Measurements from ENCODE around the gene NCBP2L. TPM values are rescaled to one million over a fixed set of nuclear protein-coding genes. Genes with fewer than 3 reads are reported as not detected.

Gene NCBP2L
- total RNA-seq, 2 experiments from 2014 or later, result not detected

DNA sequence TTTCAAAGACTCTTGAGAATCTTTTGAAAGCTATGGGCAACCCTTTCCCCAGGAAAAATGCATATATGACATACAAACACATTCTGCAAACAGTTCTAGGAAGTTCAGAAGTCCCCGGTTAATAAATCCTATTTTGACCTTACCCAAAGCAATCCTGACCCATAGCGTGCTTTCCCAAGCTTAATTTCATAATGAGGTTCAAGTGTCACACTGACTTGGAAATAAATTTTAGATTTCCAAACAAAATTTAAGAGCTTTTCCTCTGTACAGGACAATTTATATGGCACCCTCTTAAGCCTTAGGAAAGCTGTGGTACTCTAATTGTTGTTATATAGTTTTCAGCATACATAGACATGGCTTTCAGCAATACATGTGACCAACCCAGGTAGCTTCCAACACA, 59.4 kb downstream of the NCBP2L start:
- no peaks in the 10 kb centered on the region for H3K27me3 Mint-ChIP-seq

DNA sequence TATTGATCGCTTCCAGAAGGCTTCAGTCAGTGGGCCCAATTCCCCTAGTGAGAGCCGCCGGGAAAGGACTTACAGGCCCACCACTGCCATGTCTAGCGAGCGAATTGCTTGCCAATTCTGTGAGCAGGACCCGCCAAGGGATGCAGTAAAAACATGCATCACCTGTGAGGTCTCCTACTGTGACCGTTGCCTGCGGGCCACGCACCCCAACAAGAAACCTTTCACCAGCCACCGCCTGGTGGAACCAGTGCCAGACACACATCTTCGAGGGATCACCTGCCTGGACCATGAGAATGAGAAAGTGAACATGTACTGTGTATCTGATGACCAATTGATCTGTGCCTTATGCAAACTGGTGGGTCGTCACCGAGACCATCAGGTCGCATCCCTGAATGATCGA, 63.4 kb downstream of the NCBP2L start:
- Mint-ChIP-seq H3K4me3 (no peak overlapping the region), H3K4me1 (ENCODE audit: low read depth) (peaks cover 12% of the 10 kb centered on the region), H3K9me3 (no peaks in the 10 kb centered on the region), H3K27ac (no peak overlapping the region), H3K27me3 (no peaks in the 10 kb centered on the region), H3K36me3 (ENCODE audit: low read depth) (peaks cover 18% of the 10 kb centered on the region)
- ATAC-seq (ENCODE audit: poor library complexity) (no peak), DNase-seq (no peak)
- TF ChIP-seq, protein P1, sequence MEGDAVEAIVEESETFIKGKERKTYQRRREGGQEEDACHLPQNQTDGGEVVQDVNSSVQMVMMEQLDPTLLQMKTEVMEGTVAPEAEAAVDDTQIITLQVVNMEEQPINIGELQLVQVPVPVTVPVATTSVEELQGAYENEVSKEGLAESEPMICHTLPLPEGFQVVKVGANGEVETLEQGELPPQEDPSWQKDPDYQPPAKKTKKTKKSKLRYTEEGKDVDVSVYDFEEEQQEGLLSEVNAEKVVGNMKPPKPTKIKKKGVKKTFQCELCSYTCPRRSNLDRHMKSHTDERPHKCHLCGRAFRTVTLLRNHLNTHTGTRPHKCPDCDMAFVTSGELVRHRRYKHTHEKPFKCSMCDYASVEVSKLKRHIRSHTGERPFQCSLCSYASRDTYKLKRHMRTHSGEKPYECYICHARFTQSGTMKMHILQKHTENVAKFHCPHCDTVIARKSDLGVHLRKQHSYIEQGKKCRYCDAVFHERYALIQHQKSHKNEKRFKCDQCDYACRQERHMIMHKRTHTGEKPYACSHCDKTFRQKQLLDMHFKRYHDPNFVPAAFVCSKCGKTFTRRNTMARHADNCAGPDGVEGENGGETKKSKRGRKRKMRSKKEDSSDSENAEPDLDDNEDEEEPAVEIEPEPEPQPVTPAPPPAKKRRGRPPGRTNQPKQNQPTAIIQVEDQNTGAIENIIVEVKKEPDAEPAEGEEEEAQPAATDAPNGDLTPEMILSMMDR (IDR thresholded peaks at IDR 0.05), result no peak
- no peaks in the 10 kb centered on the region for H3K27me3 ChIP-seq (ENCODE audit: control insufficient read depth in 1 of 2, insufficient read depth in 2 of 2, low read length in 2 of 2)
- no peaks in the 10 kb centered on the region for H3K4me1 ChIP-seq (ENCODE audit: insufficient read depth, low read length)
- ChIA-PET POLR2A (no interaction called here), CTCF (no interaction called here)
- no peak overlapping the region for H3K27ac ChIP-seq (ENCODE audit: low read depth in 1 of 2, low read length in 2 of 2)
- intact Hi-C loops (cut with DNase I, micrococcal nuclease), result no loop called here
- H3K4me3 ChIP-seq (ENCODE audit: low read length), result no peak overlapping the region
- no peaks in the 10 kb centered on the region for H3K9me3 ChIP-seq (ENCODE audit: control insufficient read depth in 1 of 2, insufficient read depth in 1 of 2, low read length in 2 of 2)
- H3K36me3 ChIP-seq (ENCODE audit: insufficient read depth, low read length), result peaks cover 15% of the 10 kb centered on the region

More for the DNA sequence above, 59.4 kb downstream of the NCBP2L start:
- no peak overlapping the region for H3K27ac ChIP-seq (ENCODE audit: low read depth in 1 of 2, low read length in 2 of 2)
- peaks cover 9% of the 10 kb centered on the region for H3K36me3 ChIP-seq (ENCODE audit: insufficient read depth, low read length)
- no peak overlapping the region for H3K4me3 ChIP-seq (ENCODE audit: low read length)
- intact Hi-C loops (cut with DNase I, micrococcal nuclease), result no loop called here
- CTCF ChIA-PET, result no interaction called here
- Mint-ChIP-seq H3K9me3 (no peaks in the 10 kb centered on the region), H3K36me3 (ENCODE audit: low read depth) (peaks cover 13% of the 10 kb centered on the region), H3K27ac (no peak overlapping the region), H3K4me3 (no peak overlapping the region), H3K4me1 (ENCODE audit: low read depth) (peaks cover 15% of the 10 kb centered on the region)
- POLR2A ChIA-PET, result no interaction called here
- ATAC-seq (ENCODE audit: poor library complexity) (no peak), DNase-seq (no peak)
- no peaks in the 10 kb centered on the region for H3K4me1 ChIP-seq (ENCODE audit: insufficient read depth, low read length)
- H3K27me3 ChIP-seq (ENCODE audit: control insufficient read depth in 1 of 2, insufficient read depth in 2 of 2, low read length in 2 of 2), result no peaks in the 10 kb centered on the region
- TF ChIP-seq, protein P1 (IDR thresholded peaks at IDR 0.05), result no peak
- no peaks in the 10 kb centered on the region for H3K9me3 ChIP-seq (ENCODE audit: control insufficient read depth in 1 of 2, insufficient read depth in 1 of 2, low read length in 2 of 2)

DNA sequence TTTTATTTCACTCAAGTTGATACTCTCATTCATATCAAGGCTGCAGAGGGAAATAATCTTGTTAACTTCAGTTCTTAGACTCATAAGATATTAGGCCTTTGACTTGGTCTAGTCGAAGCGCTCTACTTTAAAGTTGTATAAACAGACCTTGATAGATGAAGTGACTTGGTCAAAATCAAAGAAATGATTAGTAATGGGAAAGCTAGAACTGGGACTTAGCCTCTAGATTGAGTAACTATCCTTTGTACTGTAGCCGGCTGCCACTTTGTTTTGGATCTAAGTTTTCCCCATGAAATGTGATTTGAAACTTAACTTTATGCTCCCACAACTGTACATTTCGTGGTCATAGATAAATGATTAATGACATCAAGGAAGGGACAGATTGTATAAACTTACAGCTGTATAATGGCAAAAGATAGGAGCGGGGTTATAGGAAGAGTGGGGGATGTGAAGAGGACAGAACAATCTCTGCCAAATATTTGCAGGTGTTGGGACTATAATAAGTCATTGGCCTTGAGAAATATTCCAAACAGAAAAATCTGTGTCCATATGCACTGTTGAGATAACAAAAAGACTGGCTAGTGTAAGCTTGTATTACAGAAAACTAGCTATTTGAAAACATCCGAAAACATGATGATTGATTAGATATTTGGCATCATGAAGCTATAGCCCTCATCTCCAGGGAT, 65.3 kb downstream of the NCBP2L start:
- peaks cover 15% of the 10 kb centered on the region for H3K36me3 ChIP-seq (ENCODE audit: insufficient read depth, low read length)
- Mint-ChIP-seq H3K4me1 (ENCODE audit: low read depth) (peaks cover 6% of the 10 kb centered on the region), H3K4me3 (no peak overlapping the region), H3K27me3 (no peaks in the 10 kb centered on the region), H3K27ac (no peak overlapping the region), H3K36me3 (ENCODE audit: low read depth) (peaks cover 18% of the 10 kb centered on the region), H3K9me3 (no peaks in the 10 kb centered on the region)
- H3K27me3 ChIP-seq (ENCODE audit: control insufficient read depth in 1 of 2, insufficient read depth in 2 of 2, low read length in 2 of 2), result no peaks in the 10 kb centered on the region
- intact Hi-C loops (cut with DNase I, micrococcal nuclease), result no loop called here
- no peaks in the 10 kb centered on the region for H3K4me1 ChIP-seq (ENCODE audit: insufficient read depth, low read length)
- DNase-seq, result no peak
- TF ChIP-seq, protein P1 (IDR thresholded peaks at IDR 0.05), result no peak
- ChIA-PET CTCF (interaction anchor here (1.2 kb wide), 1 partner anchor 67 kb away, joined by 3 read pairs; no protein-coding TSS in a partner anchor), POLR2A (no interaction called here)
- H3K9me3 ChIP-seq (ENCODE audit: control insufficient read depth in 1 of 2, insufficient read depth in 1 of 2, low read length in 2 of 2), result no peaks in the 10 kb centered on the region
- no peak for ATAC-seq (ENCODE audit: poor library complexity)
- no peak overlapping the region for H3K4me3 ChIP-seq (ENCODE audit: low read length)
- no peak overlapping the region for H3K27ac ChIP-seq (ENCODE audit: low read depth in 1 of 2, low read length in 2 of 2)

Other genes starting within 250 kb of the NCBP2L start
- 10 to 100 TPM; 66.5 to 70.4 TPM for gene PRPS1, start 149.2 kb upstream of the NCBP2L start, total RNA-seq
- gene TSC22D3, start 1.9 kb upstream of the NCBP2L start, total RNA-seq, result 1,000 to 10,000 TPM; 3,132 to 3,144 TPM
- gene MID2, start 48.1 kb downstream of the NCBP2L start, total RNA-seq, result 10 to 100 TPM; 15.7 to 16.9 TPM
- gene TEX13B, start 204.6 kb downstream of the NCBP2L start, total RNA-seq, result not detected

Measured in CD4-positive, alpha-beta T cell (primary cell).